Skeletal muscle satellite cell (primary cell): Measurements from ENCODE around the gene MYL6B. TPM values are rescaled to one million over a fixed set of nuclear protein-coding genes. Genes with fewer than 3 reads are reported as not detected.

ENCODE experiments used
- H3K27me3 ChIP-seq: 2 replicates; pipeline ENCODE4 v1.7.0; 2013; ENCODE audit warnings: low read length; ENCODE audit not compliant: control insufficient read depth, insufficient read depth
- H3K36me3 ChIP-seq: 2 replicates; pipeline ENCODE4 v1.7.0; 2013; ENCODE audit warnings: mild to moderate bottlenecking, control low read depth, low read length; ENCODE audit not compliant: insufficient read depth
- H3K4me1 ChIP-seq: 2 replicates; pipeline ENCODE4 v1.7.0; 2013; ENCODE audit warnings: low read length; ENCODE audit not compliant: control insufficient read depth, insufficient read depth
- H3K4me2 ChIP-seq: 2 replicates; pipeline ENCODE4 v1.7.0; 2013; ENCODE audit warnings: mild to moderate bottlenecking, low read length
- H3K4me3 ChIP-seq: 2 replicates; pipeline ENCODE4 v1.7.0; 2013; ENCODE audit warnings: low read length
- H3K9ac ChIP-seq: 2 replicates; pipeline ENCODE4 v1.7.0; 2013; ENCODE audit warnings: mild to moderate bottlenecking, low read depth, low read length, moderate library complexity
- H3K9me3 ChIP-seq: replicated peaks from 2 replicates; pipeline ENCODE4 v1.7.0; 2013; ENCODE audit warnings: mild to moderate bottlenecking, control low read depth, low read length
- total RNA-seq: library from RNA; depleted of rRNA; stranded (reverse); fragments of >200 nt; gene quantifications from 2 replicates; pipeline ENCODE4 v1.2.3, GENCODE V29; 2012; rRNA removed

Gene MYL6B
- 49.4 and 104 TPM in 2 replicates for total RNA-seq

DNA sequence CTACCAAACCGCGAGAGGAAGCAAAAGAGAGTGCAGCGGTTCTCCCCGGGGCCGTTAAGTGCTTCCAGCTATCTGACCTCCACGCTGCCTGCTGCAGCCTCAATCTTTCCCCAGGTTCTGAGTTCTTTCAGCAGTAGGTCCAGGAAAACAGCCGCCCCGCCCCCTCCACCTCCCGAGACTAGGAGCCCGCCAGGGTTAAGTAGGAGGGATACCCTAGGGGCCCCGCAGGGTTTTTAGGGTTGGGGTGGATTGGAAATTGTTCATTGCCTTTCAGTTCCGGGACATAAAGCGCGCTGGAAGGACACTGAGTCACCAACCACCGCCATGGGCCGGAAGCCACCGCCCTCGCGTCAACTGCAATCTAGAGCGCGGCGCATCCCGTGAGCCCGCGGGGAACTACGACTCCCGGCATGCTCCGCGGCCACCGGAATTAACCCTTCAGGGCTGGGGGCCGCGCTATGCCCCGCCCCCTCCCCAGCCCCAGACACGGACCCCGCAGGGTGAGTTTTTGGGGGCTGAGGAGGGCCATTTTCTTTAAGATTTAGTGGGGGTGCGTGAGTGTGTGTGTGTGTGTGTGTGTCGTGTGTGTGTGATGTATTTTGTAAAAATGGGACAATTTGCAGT lies at the start of gene MYL6B:
TSS of gene MYL6B (plus strand) at position 456 of the 624 bp plus-strand sequence. CDS start 1,332 bp downstream, outside the sequence.
- no peaks in the 10 kb centered on the region for H3K9me3 ChIP-seq
- H3K27me3 ChIP-seq, result no peaks in the 10 kb centered on the region
- H3K36me3 ChIP-seq, result no peaks in the 10 kb centered on the region
- H3K9ac ChIP-seq, result peak within 1 kb of the TSS; percentile 85
- H3K4me2 ChIP-seq, result peak within 1 kb of the TSS; percentile 89
- peak within 1 kb of the TSS; percentile 73 for H3K4me3 ChIP-seq
- peaks cover 31% of the 10 kb centered on the region for H3K4me1 ChIP-seq

DNA sequence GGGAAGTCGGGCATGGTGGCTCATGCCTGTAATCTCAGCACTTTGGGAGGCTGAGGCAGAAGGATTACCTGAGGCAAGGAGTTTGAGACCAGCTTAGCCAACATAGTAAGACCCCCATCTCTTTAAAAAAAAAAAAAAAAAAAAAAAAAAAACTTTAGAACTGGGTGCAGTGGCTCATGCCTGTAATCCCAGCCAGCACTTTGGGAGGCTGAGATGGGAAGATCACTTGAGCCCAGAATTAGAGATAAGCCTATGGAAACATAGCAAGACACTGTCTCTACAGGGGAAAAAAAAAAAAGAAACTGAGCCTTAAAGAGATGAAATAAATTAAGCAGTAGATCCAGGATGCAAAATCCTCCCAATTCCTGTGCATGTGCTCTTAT lies 49.7 kb upstream of the MYL6B start:
- Histone ChIP-seq H3K27me3 (peaks cover 2% of the 10 kb centered on the region), H3K36me3 (peaks cover 11% of the 10 kb centered on the region), H3K4me1 (peaks cover 21% of the 10 kb centered on the region), H3K9me3 (no peaks in the 10 kb centered on the region), H3K4me3 (no peak overlapping the region), H3K4me2 (peak overlapping the region; percentile 86), H3K9ac (no peak overlapping the region)

DNA sequence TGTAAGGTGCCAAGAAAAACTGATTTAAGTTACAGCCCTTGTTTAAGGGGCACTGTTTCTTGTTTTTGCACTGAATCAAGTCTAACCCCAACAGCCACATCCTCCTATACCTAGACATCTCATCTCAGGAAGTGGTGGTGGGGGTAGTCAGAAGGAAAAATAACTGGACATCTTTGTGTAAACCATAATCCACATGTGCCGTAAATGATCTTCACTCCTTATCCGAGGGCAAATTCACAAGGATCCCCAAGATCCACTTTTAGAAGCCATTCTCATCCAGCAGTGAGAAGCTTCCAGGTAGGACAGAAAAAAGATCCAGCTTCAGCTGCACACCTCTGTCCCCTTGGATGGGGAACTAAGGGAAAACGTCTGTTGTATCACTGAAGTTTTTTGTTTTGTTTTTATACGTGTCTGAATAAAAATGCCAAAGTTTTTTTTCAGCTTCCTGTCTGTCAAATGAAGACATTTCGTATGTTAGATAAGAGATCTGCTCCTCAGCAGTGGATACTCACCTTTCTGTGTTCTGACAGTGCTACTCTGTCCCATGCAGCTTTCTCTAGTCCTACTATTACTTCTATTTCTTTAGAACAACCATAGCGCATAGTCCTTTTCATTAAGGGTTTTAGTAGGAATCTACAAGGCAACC lies 49.2 kb upstream of the MYL6B start:
- Histone ChIP-seq H3K4me1 (peaks cover 21% of the 10 kb centered on the region), H3K4me3 (peak overlapping the region; percentile 97), H3K9me3 (no peaks in the 10 kb centered on the region), H3K4me2 (peak overlapping the region; percentile 86), H3K36me3 (peaks cover 17% of the 10 kb centered on the region), H3K9ac (peak overlapping the region; percentile 82), H3K27me3 (no peaks in the 10 kb centered on the region)

DNA sequence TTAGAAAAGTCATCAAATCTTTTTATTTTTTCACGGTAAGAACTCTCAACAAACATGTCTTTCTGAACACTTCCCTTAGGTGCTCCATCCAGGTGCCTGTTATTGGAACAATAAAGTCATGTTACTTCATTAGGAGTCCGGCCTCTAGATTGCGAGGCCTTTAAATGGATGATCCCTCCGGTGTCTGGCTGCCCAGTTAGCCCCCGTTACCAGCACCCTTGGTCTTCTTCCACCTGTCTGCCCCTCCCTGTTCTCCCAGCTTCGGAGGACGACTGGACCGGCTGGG lies 48.6 kb upstream of the MYL6B start:
- H3K27me3 ChIP-seq, result no peaks in the 10 kb centered on the region
- no peaks in the 10 kb centered on the region for H3K9me3 ChIP-seq
- H3K4me2 ChIP-seq, result peak overlapping the region; percentile 86
- peaks cover 22% of the 10 kb centered on the region for H3K36me3 ChIP-seq
- H3K4me3 ChIP-seq, result peak overlapping the region; percentile 97
- peak overlapping the region; percentile 82 for H3K9ac ChIP-seq
- peaks cover 21% of the 10 kb centered on the region for H3K4me1 ChIP-seq

DNA sequence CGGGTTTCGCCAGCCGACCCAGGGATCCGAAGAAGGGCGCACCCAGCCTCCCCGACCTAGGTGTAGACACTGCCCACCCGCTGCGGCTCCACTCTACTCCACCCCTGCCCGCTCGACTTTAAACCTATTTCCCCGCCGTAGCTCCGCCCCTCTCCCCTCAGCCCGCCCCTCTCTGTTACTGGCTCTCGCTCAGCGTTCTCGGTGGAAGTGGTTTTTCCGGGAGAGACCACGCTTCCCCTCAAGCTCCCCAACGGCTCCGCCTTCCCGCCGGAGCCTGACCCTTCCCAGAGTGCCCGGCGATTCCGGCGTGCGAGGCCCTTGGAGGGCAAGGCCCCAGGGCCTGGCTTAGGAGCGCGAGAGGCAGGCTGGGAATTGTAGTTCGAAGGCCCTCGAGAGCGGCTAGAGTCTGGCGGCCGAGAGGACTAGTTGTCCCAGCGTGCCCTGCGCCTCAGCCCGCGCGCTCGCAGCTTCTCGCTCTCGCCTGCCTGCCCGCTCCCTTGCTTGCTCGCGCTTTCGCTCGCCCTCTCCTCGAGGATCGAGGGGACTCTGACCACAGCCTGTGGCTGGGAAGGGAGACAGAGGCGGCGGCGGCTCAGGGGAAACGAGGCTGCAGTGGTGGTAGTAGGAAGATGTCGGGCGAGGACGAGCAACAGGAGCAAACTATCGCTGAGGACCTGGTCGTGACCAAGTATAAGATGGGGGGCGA lies 48.1 kb upstream of the MYL6B start, which contains the start of gene PA2G4:
TSS of gene PA2G4 (plus strand) at position 451 of the 706 bp plus-strand sequence. CDS start at position 630, 179 bp downstream.
- no peaks in the 10 kb centered on the region for H3K27me3 ChIP-seq
- no peaks in the 10 kb centered on the region for H3K9me3 ChIP-seq
- peak within 1 kb of the TSS; percentile 98 for H3K4me2 ChIP-seq
- H3K4me3 ChIP-seq, result peak within 1 kb of the TSS; percentile 97
- peak within 1 kb of the TSS; percentile 97 for H3K9ac ChIP-seq
- peaks cover 21% of the 10 kb centered on the region for H3K4me1 ChIP-seq
- peaks cover 25% of the 10 kb centered on the region for H3K36me3 ChIP-seq

DNA sequence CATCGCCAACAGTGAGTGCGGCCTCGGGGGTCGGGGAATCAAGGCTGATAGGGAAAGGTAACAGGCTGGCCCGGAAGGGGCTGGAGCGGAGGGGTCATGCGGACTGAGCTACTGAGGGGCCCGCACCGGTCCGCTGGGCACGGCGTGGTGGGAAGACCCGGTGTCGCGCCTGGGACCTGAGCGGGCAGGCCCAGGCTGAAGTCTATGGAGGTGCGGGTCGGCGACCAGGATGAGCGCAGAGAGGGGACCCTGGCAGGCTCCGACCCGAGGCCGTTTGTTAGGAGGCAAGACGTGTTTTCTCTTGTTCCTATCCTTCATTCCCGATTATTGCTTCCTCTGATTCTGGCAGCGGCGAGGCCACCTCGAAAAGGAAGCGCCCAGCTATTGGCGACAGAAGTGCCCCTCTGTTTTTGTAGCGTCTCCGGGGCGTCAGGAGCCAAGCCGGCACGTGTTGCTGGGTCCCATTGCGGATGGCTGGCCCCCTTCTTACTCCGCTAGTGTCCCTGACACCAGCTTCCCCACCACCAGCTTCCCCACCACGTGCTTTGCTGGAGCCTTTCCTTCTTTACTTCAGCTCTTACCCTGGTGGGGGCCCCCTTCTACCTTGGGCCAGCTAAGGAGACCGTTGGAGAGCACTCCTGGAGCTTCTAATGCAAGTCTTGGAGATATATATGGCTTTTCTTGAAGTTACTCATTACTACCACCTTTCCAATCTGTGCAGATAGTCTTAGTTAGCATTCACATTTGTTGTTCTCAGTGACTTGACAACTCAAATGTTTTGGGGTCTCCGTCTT lies 47.4 kb upstream of the MYL6B start:
- H3K36me3 ChIP-seq, result peaks cover 32% of the 10 kb centered on the region
- peaks cover 21% of the 10 kb centered on the region for H3K4me1 ChIP-seq
- H3K27me3 ChIP-seq, result no peaks in the 10 kb centered on the region
- H3K4me3 ChIP-seq, result peak overlapping the region; percentile 97
- no peaks in the 10 kb centered on the region for H3K9me3 ChIP-seq
- H3K9ac ChIP-seq, result peak overlapping the region; percentile 97
- H3K4me2 ChIP-seq, result peak overlapping the region; percentile 98

DNA sequence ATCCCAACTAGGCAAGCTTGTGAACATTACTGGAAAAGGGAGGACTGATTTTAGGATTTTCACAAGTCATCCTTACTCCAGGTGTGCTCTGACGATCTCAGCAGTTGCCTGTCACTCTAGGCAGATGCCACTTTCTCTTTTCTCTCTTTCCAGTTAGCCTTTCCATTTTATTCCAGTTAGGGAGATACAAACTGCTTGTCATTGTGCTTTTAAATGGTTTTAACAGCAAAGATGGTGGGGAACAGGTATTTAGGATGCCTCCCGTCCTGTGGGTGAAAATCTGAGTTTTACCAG lies 46.8 kb upstream of the MYL6B start:
- peak overlapping the region; percentile 97 for H3K4me3 ChIP-seq
- H3K9me3 ChIP-seq, result no peaks in the 10 kb centered on the region
- H3K36me3 ChIP-seq, result peaks cover 36% of the 10 kb centered on the region
- no peaks in the 10 kb centered on the region for H3K27me3 ChIP-seq
- peak overlapping the region; percentile 98 for H3K4me2 ChIP-seq
- H3K9ac ChIP-seq, result peak overlapping the region; percentile 97
- peaks cover 21% of the 10 kb centered on the region for H3K4me1 ChIP-seq

DNA sequence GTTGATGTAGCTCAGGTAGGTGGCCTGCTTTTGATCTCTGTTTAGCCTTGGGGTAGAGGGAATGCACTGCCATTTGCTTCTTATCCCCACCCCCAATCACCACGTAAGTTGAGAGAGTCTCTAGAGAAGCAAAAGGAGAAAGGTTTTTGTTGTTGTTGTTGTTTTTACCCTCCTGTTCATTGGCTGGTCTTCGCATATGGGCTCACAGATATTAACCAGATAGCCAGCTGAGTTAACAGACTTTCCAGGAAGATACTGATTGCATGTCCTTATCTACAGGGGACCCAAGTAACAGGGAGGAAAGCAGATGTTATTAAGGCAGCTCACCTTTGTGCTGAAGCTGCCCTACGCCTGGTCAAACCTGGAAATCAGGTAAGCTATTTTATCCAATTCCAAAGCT lies 45.1 kb upstream of the MYL6B start:
- H3K36me3 ChIP-seq, result peaks cover 49% of the 10 kb centered on the region
- peak overlapping the region; percentile 97 for H3K9ac ChIP-seq
- no peak overlapping the region for H3K4me2 ChIP-seq
- no peaks in the 10 kb centered on the region for H3K9me3 ChIP-seq
- H3K4me1 ChIP-seq, result peaks cover 21% of the 10 kb centered on the region
- H3K27me3 ChIP-seq, result no peaks in the 10 kb centered on the region
- H3K4me3 ChIP-seq, result no peak overlapping the region

DNA sequence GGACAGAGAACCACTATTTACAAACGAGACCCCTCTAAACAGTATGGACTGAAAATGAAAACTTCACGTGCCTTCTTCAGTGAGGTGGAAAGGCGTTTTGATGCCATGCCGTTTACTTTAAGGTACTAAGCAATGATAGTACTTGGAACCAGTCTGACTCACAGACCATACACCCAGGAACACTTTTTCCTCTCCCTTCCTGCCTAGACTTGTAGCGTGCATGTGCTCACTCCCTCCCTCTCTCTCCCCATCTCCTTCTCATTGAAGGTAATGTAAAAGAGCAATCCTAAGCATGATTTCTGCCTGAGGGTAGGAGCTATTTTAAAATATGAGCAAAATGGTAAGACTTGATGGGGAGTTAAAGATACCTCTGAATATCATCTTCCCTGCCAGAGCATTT lies 41.8 kb upstream of the MYL6B start:
- Histone ChIP-seq H3K27me3 (no peaks in the 10 kb centered on the region), H3K9me3 (no peaks in the 10 kb centered on the region), H3K9ac (no peak overlapping the region), H3K36me3 (peaks cover 57% of the 10 kb centered on the region), H3K4me1 (peaks cover 16% of the 10 kb centered on the region), H3K4me2 (no peak overlapping the region), H3K4me3 (no peak overlapping the region)

DNA sequence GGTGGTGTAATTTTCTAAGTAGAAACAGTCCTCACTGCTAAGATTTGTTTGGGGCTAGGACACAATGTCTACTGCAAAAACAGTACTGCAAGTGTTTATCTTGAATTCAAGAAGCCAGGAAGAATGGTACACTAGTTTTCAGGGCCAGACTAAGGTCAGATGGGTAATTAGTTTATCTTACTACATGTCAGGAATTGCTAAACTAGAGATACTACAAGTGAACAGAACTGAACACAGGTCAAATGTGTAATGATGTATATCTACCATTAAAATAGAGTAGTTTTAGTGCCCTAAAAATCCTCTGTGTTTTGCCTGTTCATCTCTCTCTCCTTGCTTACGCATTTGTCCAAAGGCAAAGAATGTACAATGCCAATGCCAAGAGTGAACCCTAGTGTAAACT lies 38.3 kb upstream of the MYL6B start:
- H3K4me1 ChIP-seq, result peaks cover 12% of the 10 kb centered on the region
- H3K36me3 ChIP-seq, result peaks cover 40% of the 10 kb centered on the region
- H3K27me3 ChIP-seq, result no peaks in the 10 kb centered on the region
- no peak overlapping the region for H3K4me2 ChIP-seq
- no peak overlapping the region for H3K4me3 ChIP-seq
- no peak overlapping the region for H3K9ac ChIP-seq
- no peaks in the 10 kb centered on the region for H3K9me3 ChIP-seq

DNA sequence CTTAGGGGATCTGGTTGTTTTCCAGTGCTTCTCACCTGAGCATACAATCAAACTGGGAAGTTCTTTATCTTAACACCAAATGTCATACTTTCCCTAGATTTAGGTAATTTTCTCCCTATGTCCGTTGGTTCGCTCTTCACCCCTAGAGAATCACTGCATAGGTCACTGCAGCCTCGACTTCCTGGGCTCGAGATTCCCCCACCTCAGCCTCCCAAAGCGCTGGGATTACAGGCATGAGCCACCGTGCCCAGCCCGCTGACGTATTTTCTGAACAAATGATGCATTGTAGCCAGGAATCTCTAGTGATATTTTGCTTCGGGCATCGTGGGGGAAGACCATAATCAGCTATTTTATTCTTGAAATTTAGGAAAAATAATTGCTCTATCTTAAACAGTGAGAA lies 37.1 kb upstream of the MYL6B start:
- peak overlapping the region; percentile 80 for H3K4me2 ChIP-seq
- peak overlapping the region; percentile 97 for H3K9ac ChIP-seq
- H3K4me1 ChIP-seq, result peaks cover 24% of the 10 kb centered on the region
- H3K36me3 ChIP-seq, result peaks cover 32% of the 10 kb centered on the region
- H3K27me3 ChIP-seq, result no peaks in the 10 kb centered on the region
- H3K4me3 ChIP-seq, result peak overlapping the region; percentile 71
- H3K9me3 ChIP-seq, result no peaks in the 10 kb centered on the region
